K562 (cell line): Measurements from ENCODE around the gene DRAXIN. TPM values are rescaled to one million over a fixed set of nuclear protein-coding genes. Genes with fewer than 3 reads are reported as not detected.

ENCODE experiments used
- BHLHE40 ChIP-seq: IDR thresholded peaks from 2 replicates; pipeline ENCODE4 v1.6.1; 2011; ENCODE audit warnings: low read length, improper control_type of control experiment
- DPF2 ChIP-seq: fragments of 450-650 bp; IDR thresholded peaks from 2 replicates; pipeline ENCODE4 v1.6.1; 2016
- GTF3C2 ChIP-seq: IDR thresholded peaks from 3 replicates; pipeline ENCODE4 v1.6.1; 2011; ENCODE audit warnings: borderline replicate concordance, mild to moderate bottlenecking, moderate library complexity; ENCODE audit not compliant: insufficient read length; ENCODE audit errors: extremely low read depth
- ZBTB33 ChIP-seq: sonication (generic); formaldehyde crosslinking; IDR thresholded peaks from 2 replicates; pipeline ENCODE4 v1.8.1; 2023; ENCODE audit warnings: mild to moderate bottlenecking, missing genetic modification reagents
- ZNF592 ChIP-seq: fragments of 450-650 bp; IDR thresholded peaks from 2 replicates; pipeline ENCODE4 v1.6.1; 2017; ENCODE audit warnings: antibody characterized with exemption, mild to moderate bottlenecking
- polyA plus RNA-seq, 8 experiments: library from polyadenylated mRNA; depleted of rRNA in 4 of 8; stranded (reverse) in 5 of 8; unstranded in 3 of 8; fragments of >200 nt; fragmentation: Nextera tagmentation in 2 of 8; fragmentation: Illumina TruSeq in 1 of 8; extraction: Ambion mirVana in 2 of 8; extraction: Trizol in 1 of 8; gene quantifications; 2 replicates each; pipeline versions ENCODE4 v1.2.1 to v1.2.3, GENCODE V29; 2011 to 2014; ENCODE audit warnings: inconsistent platforms in 1 of 8, missing spikeins in 1 of 8
- total RNA-seq, 7 experiments: library from RNA; depleted of rRNA in 6 of 7; stranded (reverse); fragments of >200 nt in 6 of 7; fragmentation: Illumina TruSeq in 2 of 7; extraction: Trizol in 2 of 7; gene quantifications; 2 replicates each; pipeline versions ENCODE4 v1.2.1 to v1.2.3, GENCODE V29; 2011 to 2021; ENCODE audit warnings: low replicate concordance in 1 of 7

DRAXIN gene
- total and polyA plus RNA-seq, 9 of the 15 experiments (the other 6 are each of a cell fraction or from before 2014, with no cell fraction given) = 0.01 to 0.04 (median 0.01) TPM; not detected in 6

GRCh38 chr1:11738783-11739182, 47.3 kb downstream of the DRAXIN start (continued):
- TF ChIP-seq ZNF592 (peak; percentile 47; the same call in 1 of the 2 replicates), ZBTB33 (CRISPR knock-in tag) (peak; percentile 91), DPF2 (no peak), BHLHE40 (peak; percentile 31; the same call in 1 of the 2 replicates), GTF3C2 (no peak)
- TF ChIP-seq, all 486 proteins: peak for 8
